GM18858 (cell line): ENCODE measurements around the gene RIMKLA.

Experiments
- ATAC-seq: cut with Tn5 transposase; IDR thresholded peaks from one replicate; pipeline ENCODE4 v1.9.1; 2021; ENCODE audit not compliant: unreplicated experiment

Gene RIMKLA

DNA sequence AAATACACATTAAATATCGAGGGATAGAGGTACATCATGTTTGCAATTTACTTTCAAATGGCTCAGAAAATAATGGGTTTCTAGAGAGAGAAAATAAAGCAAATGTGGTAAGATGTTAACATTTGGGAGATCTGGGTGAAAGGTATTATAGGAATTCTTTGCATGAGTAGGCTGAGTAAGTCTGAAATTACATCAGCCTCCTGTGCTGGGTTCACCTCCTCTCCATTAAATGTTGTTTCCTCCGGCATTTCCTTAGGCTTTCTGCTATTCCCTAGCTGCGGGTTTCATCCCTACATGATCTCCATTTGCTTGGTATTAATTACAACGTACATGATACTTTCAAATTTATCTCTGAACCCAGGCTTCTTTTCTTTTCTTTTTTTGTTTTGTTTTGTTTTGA, 43.6 kb downstream of the RIMKLA start:
- ATAC-seq, result no peak

GRCh38 chr1:42427240-42427639, 46.6 kb downstream of the RIMKLA start:
- no peak for ATAC-seq

GRCh38 chr1:42429603-42430002, 49.0 kb downstream of the RIMKLA start:
- ATAC-seq, result no peak

DNA sequence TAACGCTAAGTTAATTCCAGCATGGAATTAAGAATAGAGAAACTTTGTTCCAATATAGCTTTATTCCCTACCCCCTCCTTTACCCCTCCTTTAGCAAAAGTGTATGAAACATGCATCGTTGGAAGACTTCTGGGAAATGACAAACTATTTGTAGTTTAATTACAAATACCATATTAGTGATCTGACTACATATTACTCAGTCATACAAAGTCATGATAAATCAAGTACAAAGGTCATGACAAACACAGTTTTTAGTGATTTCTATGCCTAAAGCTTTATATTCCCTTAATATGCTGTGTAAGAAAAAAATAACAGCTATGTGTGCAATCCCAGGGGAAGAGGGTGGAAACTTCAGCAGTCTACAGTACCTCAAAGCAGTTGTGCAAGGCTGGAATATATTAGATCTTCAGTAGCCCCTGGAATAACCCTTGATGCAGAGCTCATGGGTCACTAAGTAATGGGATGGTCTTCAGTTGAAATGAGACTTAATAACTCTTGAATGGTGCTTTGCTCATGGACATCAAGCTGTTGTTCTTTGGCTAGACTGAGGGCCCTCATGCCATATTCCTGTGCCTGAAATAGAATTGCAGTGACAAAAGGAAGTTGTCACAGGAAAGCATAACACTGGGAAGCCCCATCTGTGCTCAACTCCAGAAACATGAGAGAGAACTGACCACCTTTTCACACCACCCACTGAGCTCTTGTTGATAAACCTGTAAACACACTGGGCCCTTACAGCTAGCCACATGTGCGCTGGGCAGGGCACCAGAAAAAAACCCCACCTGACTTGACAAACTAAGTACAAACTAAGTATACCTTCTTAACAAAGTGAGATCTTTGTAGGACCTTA, 49.9 kb downstream of the RIMKLA start:
- ATAC-seq, result no peak

DNA sequence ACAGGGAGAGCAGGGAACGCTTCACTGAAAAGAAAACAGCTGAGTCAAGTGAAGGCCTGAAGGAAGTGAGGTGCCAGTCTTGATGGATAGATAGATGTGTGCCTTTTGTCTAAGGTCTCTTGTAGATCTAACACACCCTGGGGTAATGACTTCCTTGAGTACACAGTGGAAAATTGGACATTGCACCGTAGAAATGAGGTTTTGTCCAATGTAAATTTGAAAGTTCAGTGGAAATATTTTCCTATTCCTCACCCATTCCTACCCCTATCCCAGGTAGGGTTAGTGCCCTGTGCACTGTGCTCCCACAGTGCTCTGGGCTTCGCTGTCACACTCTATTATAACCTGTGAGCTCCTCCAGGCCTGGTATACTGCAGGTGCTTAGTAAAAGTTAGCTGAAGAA, 50.9 kb downstream of the RIMKLA start:
- no peak for ATAC-seq

GRCh38 chr1:42432714-42433113, 52.1 kb downstream of the RIMKLA start:
- no peak for ATAC-seq

GRCh38 chr1:42433369-42433768, 52.8 kb downstream of the RIMKLA start:
- no peak for ATAC-seq

DNA sequence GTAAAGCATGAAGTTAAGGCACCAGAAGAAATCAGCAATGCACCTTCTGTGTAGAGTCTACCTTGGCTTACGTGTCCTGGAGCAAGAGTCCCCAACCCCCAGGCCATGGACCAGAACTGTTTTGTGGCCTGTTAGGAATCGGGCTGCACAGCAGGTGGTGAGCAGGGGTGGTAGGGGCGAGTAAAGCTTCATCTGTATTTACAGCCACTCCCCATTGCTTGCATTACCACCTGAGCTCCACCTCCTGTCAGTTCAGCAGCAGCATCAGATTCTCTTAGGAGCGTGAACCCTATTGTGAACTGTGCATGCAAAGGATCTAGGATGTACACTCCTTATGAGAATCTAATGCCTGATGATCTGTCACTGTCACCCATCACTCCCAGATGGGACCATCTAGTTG, 53.7 kb downstream of the RIMKLA start:
- no peak for ATAC-seq

DNA sequence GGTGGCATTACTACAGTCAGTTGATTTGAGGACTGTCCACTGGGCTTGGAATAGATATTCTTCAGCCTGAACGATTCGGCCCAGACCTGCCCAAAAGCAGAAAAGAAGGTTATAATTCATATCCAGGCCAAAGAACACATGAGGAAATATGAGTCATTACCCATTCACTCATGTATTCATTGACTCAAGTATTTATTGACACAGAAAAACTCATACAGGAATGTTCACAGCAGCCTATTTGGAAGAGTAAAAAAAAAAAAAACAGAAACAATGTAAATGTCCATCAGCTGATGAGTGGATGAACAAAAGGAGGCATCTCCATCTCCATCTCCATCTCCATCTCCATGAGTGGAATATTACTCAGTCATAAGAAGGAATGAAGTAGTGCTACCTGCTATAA, 59.3 kb downstream of the RIMKLA start:
- no peak for ATAC-seq

GRCh38 chr1:42442662-42443061, 62.1 kb downstream of the RIMKLA start:
- ATAC-seq, result no peak

GRCh38 chr1:42449256-42449655, 68.7 kb downstream of the RIMKLA start:
- no peak for ATAC-seq

DNA sequence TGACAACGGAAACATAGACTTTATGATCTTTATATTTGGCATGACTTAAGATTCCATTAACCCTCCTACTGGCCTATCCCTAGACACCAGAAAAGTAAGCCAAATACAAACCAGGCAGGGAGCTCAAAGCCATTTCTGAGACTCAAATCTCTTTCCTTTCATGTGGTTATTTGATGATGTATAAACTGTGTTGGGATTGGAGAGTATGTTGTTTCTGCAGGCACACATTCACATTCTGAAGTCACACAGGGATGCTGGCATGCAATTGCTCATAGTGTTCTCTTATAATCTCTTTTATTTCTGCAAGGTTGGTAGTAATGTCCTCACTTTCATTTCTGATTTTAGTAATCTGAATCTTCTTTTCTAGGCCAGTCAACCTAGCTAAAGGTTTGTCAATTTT, 69.5 kb downstream of the RIMKLA start:
- no peak for ATAC-seq

DNA sequence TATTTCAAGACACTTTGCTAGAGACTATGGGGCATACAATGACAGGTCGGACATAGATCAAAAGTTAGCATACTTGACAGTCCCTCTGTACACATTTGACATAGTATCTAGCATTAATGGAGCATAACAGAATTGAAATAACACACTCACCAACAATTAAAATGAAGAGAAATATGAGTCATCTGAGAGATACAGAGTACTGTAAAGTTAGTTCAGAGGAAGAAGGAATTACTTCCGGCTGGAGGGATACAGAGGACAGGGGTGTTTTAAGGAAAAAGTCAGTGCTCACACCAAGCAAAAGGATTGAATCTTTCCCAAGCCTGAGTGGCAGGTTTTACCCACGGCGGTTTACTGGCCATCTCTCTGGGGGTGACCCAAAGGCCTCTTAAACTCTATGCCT, 72.8 kb downstream of the RIMKLA start:
- ATAC-seq, result no peak

GRCh38 chr1:42454403-42454802, 73.8 kb downstream of the RIMKLA start:
- no peak for ATAC-seq

DNA sequence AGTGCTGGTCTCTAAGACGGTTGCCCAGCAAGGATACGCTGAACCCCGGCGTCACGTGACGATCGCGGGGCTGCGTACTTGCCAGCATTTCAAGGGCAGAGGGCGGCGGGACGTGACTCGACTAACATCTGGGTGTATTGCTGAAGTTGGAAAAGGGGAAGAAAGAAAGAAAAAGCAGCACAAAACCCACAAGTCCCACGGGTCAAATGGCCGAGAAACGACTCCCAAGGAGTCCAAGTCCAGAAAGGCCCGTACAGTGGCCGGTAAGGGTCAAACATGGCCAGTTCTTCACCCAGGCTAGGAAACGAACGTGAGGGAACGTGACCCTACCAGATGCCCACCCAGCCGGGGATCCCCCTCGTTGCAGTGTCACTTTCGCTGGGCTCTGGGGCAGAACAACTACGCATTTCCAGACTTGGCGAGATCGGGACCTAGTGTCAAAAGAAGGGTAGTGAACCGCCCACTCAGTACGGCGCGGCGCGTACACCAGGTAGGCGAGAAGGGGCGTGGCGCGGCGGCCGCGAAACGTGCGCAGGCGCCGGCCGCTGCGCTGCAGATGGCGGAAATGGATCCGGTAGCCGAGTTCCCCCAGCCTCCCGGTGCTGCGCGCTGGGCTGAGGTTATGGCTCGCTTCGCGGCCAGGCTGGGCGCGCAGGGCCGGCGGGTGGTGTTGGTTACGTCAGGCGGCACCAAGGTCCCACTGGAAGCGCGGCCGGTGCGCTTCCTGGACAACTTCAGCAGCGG, 75.6 kb downstream of the RIMKLA start, which contains the start of the genes PPCS and ZMYND12:
Gene PPCS, plus strand, starts transcription at position 534 of the 744 bp plus-strand sequence. Its CDS starts 23 bp downstream, at position 557.
Gene ZMYND12, minus strand, starts transcription at position 13 of the 744 bp plus-strand sequence. CDS start 25 bp downstream, outside the sequence.
- ATAC-seq, result peak; percentile 65

DNA sequence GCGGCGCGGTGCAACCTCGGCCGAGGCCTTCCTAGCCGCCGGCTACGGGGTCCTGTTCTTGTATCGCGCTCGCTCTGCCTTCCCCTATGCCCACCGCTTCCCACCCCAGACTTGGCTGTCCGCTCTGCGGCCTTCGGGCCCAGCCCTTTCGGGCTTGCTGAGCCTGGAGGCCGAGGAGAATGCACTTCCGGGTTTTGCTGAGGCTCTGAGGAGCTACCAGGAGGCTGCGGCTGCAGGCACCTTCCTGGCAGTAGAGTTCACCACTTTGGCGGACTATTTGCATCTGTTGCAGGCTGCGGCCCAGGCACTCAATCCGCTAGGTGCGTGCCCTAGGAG, 76.1 kb downstream of the RIMKLA start:
- ATAC-seq, result peak; percentile 38

GRCh38 chr1:42461196-42461595, 80.6 kb downstream of the RIMKLA start:
- no peak for ATAC-seq

DNA sequence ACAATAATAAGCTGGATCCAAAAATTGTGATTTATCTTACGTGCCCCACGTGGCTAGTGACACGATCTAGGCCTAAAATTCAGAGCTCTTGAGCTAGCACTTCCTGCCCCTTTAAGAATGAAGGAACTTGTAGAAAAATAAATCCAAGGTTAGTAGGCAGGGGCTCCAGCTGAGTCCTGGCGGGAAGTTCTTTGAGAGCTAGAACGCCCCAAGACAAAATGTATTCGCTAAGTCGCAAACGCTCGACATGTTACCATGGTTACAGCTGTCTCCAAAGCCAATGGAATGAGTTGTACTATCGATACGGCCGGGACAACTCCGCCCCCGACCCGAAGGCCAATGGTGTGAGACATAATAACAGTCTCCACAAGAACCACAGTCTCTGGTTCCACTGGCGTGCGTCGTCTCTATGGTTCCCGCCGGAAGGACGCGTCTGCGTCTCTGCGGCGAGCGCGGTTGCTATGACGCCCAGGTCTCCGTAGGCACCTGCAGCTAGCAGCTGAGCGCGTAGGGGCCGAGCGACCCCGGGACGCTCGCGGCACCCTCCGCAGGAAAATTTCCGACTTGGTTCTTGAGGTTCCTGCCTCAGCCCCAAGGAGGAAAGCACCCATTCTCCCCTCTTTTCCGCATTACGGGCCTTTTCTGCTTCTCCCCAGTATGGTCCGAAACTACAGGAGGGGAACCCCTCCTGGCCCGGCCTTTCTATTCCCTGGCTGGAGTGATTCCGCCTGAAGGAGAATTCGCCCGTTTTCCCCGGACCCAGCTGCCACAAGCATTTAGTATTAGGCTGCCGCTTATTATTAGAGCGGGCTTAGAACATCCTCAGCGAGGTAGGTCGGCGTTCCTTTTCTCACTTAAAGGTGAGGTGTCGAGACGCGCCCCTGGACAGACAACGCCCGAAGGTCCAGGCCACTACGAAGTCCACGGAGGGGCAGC, 82.5 kb downstream of the RIMKLA start, which contains the start of gene CCDC30:
Gene CCDC30, plus strand, starts transcription at position 459 of the 936 bp plus-strand sequence. CDS start 17,266 bp downstream, outside the sequence.
- ATAC-seq, result peak; percentile 93

DNA sequence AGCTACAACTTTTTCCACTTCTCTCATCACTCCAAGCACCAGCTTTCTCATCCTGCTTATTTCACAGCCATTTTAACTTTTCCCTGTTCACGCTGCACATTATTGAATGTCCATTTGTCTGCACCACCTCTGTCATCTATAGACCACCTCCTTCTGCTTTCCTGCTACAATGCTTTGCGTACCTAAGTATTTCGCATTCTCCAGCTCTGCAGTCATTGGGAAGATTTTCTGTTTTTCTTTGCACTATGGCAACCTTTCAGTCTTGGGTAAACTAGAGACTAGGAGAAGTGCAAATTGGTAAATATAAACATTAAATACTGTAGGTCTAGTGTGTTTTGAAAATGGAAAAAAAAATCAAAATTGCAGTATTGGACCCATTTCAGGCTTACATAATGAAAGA, 83.3 kb downstream of the RIMKLA start:
- ATAC-seq, result no peak

- no peak for ATAC-seq
These were observed 85.4 kb downstream of the RIMKLA start for GRCh38 chr1:42466030-42466429.

GRCh38 chr1:42469727-42470126, 89.1 kb downstream of the RIMKLA start:
- no peak for ATAC-seq
